ENCODE data around the gene OR13J1.

- TF ChIP-seq CTCF (IDR thresholded peaks at IDR 0.05): no peak
- TF ChIP-seq POLR2A (IDR thresholded peaks at IDR 0.05): no peak
Measured at GRCh38 chr9:35867538-35867937, 2.7 kb downstream of the OR13J1 start.
